Vagina (tissue), 2 donors: ENCODE measurements around the gene TCF7L1.

Experiments
- POLR2A ChIP-seq, 2 donors: fragments of 450-650 bp; IDR thresholded peaks; one replicate each; pipeline ENCODE4 v1.6.1; 2017; ENCODE audit warnings: antibody characterized with exemption in 2 of 2, mild to moderate bottlenecking in 2 of 2, moderate library complexity in 2 of 2
- TF ChIP-seq, protein P1 (sequence below), 3 experiments: fragments of 450-650 bp in 2 of 3; fragments of 200-600 bp in 1 of 3; sonication (generic) in 1 of 3; IDR thresholded peaks; one replicate each; pipeline ENCODE4 v1.5.1; 2017 to 2019; ENCODE audit warnings: antibody characterized with exemption in 3 of 3, mild to moderate bottlenecking in 2 of 3, moderate library complexity in 2 of 3

DNA sequence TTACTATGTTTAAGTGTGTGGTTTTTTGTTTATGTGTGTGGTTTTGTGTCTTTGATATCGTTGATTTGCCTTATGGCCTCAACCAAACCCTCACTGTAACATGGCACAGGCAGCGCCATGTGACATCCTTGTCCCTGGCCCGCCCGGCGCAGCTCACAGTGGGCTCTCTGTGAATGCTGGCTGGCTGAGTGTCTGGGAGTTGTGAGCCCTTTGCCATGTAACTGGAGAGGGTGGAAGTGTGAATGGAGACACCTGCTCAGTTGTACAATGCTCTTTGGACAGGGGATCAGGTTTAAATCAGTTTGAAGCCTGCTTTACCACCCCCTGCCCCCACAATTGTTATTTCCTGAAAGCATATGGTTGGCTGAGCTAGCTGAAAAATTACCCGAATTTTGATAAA, 41.8 kb downstream of the TCF7L1 start:
- TF ChIP-seq POLR2A (IDR thresholded peaks at IDR 0.05) = no peak
- TF ChIP-seq, protein P1, sequence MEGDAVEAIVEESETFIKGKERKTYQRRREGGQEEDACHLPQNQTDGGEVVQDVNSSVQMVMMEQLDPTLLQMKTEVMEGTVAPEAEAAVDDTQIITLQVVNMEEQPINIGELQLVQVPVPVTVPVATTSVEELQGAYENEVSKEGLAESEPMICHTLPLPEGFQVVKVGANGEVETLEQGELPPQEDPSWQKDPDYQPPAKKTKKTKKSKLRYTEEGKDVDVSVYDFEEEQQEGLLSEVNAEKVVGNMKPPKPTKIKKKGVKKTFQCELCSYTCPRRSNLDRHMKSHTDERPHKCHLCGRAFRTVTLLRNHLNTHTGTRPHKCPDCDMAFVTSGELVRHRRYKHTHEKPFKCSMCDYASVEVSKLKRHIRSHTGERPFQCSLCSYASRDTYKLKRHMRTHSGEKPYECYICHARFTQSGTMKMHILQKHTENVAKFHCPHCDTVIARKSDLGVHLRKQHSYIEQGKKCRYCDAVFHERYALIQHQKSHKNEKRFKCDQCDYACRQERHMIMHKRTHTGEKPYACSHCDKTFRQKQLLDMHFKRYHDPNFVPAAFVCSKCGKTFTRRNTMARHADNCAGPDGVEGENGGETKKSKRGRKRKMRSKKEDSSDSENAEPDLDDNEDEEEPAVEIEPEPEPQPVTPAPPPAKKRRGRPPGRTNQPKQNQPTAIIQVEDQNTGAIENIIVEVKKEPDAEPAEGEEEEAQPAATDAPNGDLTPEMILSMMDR (IDR thresholded peaks at IDR 0.05) = no peak
